ENCODE data around the gene CACNG1.

The CACNG1 gene

GRCh38 chr17:67044016-67044772 is at the start of gene CACNG1:
CACNG1 (plus strand) TSS chr17:67044554; CDS start chr17:67044661, 107 bp downstream.
- DNase-seq (ENCODE audit: low read depth): no peak
- H3K4me3 ChIP-seq (ENCODE audit: low read depth, low read length): no peak within 1 kb of the TSS
- no peak for TF ChIP-seq POLR2A (IDR thresholded peaks at IDR 0.05; ENCODE audit: extremely low read depth, insufficient read length)
- no peak for TF ChIP-seq CTCF (IDR thresholded peaks at IDR 0.05; ENCODE audit: low read depth, low read length)
- no peak for TF ChIP-seq MAX (IDR thresholded peaks at IDR 0.05; ENCODE audit: low read depth, low read length)
- TF ChIP-seq MYC (IDR thresholded peaks at IDR 0.05; ENCODE audit: low read depth, low read length): no peak

GRCh38 chr17:66994930-66995535 is 49.3 kb upstream of the CACNG1 start:
- no peak overlapping the region for H3K4me3 ChIP-seq (ENCODE audit: low read depth, low read length)
- no peak for TF ChIP-seq POLR2A (IDR thresholded peaks at IDR 0.05; ENCODE audit: extremely low read depth, insufficient read length)
- TF ChIP-seq MAX (IDR thresholded peaks at IDR 0.05; ENCODE audit: low read depth, low read length): no peak
- no peak for DNase-seq (ENCODE audit: low read depth)

GRCh38 chr17:66995944-66996343 is 48.4 kb upstream of the CACNG1 start:
- DNase-seq (ENCODE audit: low read depth): no peak
- no peak overlapping the region for H3K4me3 ChIP-seq (ENCODE audit: low read depth, low read length)
- TF ChIP-seq MAX (IDR thresholded peaks at IDR 0.05; ENCODE audit: low read depth, low read length) (no peak), POLR2A (IDR thresholded peaks at IDR 0.05; ENCODE audit: extremely low read depth, insufficient read length) (no peak), MYC (IDR thresholded peaks at IDR 0.05; ENCODE audit: low read depth, low read length) (no peak), CTCF (IDR thresholded peaks at IDR 0.05; ENCODE audit: low read depth, low read length) (no peak)

- H3K4me3 ChIP-seq (ENCODE audit: low read depth, low read length): no peak overlapping the region
- DNase-seq (ENCODE audit: low read depth): no peak
- TF ChIP-seq POLR2A (IDR thresholded peaks at IDR 0.05; ENCODE audit: extremely low read depth, insufficient read length) (no peak), CTCF (IDR thresholded peaks at IDR 0.05; ENCODE audit: low read depth, low read length) (no peak), MYC (IDR thresholded peaks at IDR 0.05; ENCODE audit: low read depth, low read length) (no peak), MAX (IDR thresholded peaks at IDR 0.05; ENCODE audit: low read depth, low read length) (no peak)
Measured at GRCh38 chr17:66996926-66997325, 47.4 kb upstream of the CACNG1 start.

- no peak overlapping the region for H3K4me3 ChIP-seq (ENCODE audit: low read depth, low read length)
- no peak for DNase-seq (ENCODE audit: low read depth)
- TF ChIP-seq MAX (IDR thresholded peaks at IDR 0.05; ENCODE audit: low read depth, low read length): no peak
Measured at GRCh38 chr17:67003231-67003630, 41.1 kb upstream of the CACNG1 start.

- H3K4me3 ChIP-seq (ENCODE audit: low read depth, low read length): no peak overlapping the region
- TF ChIP-seq CTCF (IDR thresholded peaks at IDR 0.05; ENCODE audit: low read depth, low read length) (no peak), POLR2A (IDR thresholded peaks at IDR 0.05; ENCODE audit: extremely low read depth, insufficient read length) (no peak), MAX (IDR thresholded peaks at IDR 0.05; ENCODE audit: low read depth, low read length) (no peak), MYC (IDR thresholded peaks at IDR 0.05; ENCODE audit: low read depth, low read length) (no peak)
- no peak for DNase-seq (ENCODE audit: low read depth)
Measured at GRCh38 chr17:67004181-67004580, 40.2 kb upstream of the CACNG1 start.
